Natural killer cell treated with Interleukin-12 subunit alpha and Interleukin-12 subunit beta and Interleukin-15 and Interleukin-18, amount 100 ng/mL, for 72 hours (primary cell): ENCODE data around the gene EGFL6. TPM values are rescaled to one million over a fixed set of nuclear protein-coding genes. Genes with fewer than 3 reads are reported as not detected.
A peak's percentile ranks its signal among the peaks of the same experiment; 100 is the strongest.
"Not testable (repeated sequence)": the region's sequence is repeated elsewhere in the genome, so short reads cannot be mapped to it uniquely, and the experiment has no call there.

Experiments used
- ATAC-seq, 2 donors: fragments of 150-1000 bp; cut with Tn5 transposase in 1 of 2; sonication (Bioruptor Pico), chemical (Tn5 transposase) in 1 of 2; 2 replicates each; pipeline ENCODE4 v1.10.0; 2021
- DNase-seq: peaks from one replicate; pipeline ENCODE4 v3.0.0; 2022; ENCODE audit warnings: low spot score
- H3K27ac Mint-ChIP-seq, 2 donors: 1 replicate in 1 of 2; 2 replicates in 1 of 2; pipeline ENCODE4 v1.8.0; 2022; ENCODE audit warnings: mixed read lengths in 2 of 2, mild to moderate bottlenecking in 1 of 2, moderate library complexity in 1 of 2
- H3K27me3 Mint-ChIP-seq, 2 donors: 1 replicate in 1 of 2; 2 replicates in 1 of 2; pipeline ENCODE4 v1.8.0; 2022; ENCODE audit warnings: mixed read lengths in 2 of 2
- H3K36me3 Mint-ChIP-seq: one replicate; pipeline ENCODE4 v1.8.0; 2022; ENCODE audit warnings: mixed read lengths
- H3K4me1 Mint-ChIP-seq, 2 donors: 1 replicate in 1 of 2; 2 replicates in 1 of 2; pipeline ENCODE4 v1.8.0; 2022; ENCODE audit warnings: low read depth in 2 of 2, mixed read lengths in 2 of 2, mild to moderate bottlenecking in 1 of 2
- H3K4me3 Mint-ChIP-seq: one replicate; pipeline ENCODE4 v1.8.0; 2022; ENCODE audit warnings: mixed read lengths
- H3K9me3 Mint-ChIP-seq: 2 replicates; pipeline ENCODE4 v1.8.0; 2022; ENCODE audit warnings: mixed read lengths
- total RNA-seq, 2 donors: library from RNA; stranded (reverse); gene quantifications; one replicate each; pipeline ENCODE4 v1.2.3, GENCODE V29; 2022

The EGFL6 gene
- total RNA-seq, 2 donors from 2014 or later: 3.2 to 5.0 TPM

GRCh38 chrX:13669246-13669737, 99.9 kb downstream of the EGFL6 start:
- H3K27me3 Mint-ChIP-seq: peaks cover 0 to 2% of the 10 kb centered on the region in 2 donors
- H3K27ac Mint-ChIP-seq: peak overlapping the region; percentile 93 to 98
- no peaks in the 10 kb centered on the region for H3K9me3 Mint-ChIP-seq
- peak; percentile 78 for DNase-seq
- H3K4me3 Mint-ChIP-seq: peak overlapping the region; percentile 77
- peaks cover 24% of the 10 kb centered on the region in 2 donors for H3K4me1 Mint-ChIP-seq
- peaks cover 5% of the 10 kb centered on the region for H3K36me3 Mint-ChIP-seq
- peak; percentile 92 to 94 for ATAC-seq

- H3K27me3 Mint-ChIP-seq, DNase-seq, H3K36me3 Mint-ChIP-seq, H3K9me3 Mint-ChIP-seq, ATAC-seq: not testable (repeated sequence)
- Mint-ChIP-seq H3K4me1 (peaks cover 23 to 24% of the 10 kb centered on the region in 2 donors), H3K27ac (peak overlapping the region; percentile 93 to 98), H3K4me3 (peak overlapping the region; percentile 77)
These were observed 100.4 kb downstream of the EGFL6 start for GRCh38 chrX:13669755-13670154.

- H3K27ac Mint-ChIP-seq: peak overlapping the region; percentile 93 to 98
- H3K36me3 Mint-ChIP-seq: peaks cover 5% of the 10 kb centered on the region
- no peaks in the 10 kb centered on the region for H3K27me3 Mint-ChIP-seq
- peaks cover 19 to 20% of the 10 kb centered on the region in 2 donors for H3K4me1 Mint-ChIP-seq
- no peak for DNase-seq
- H3K4me3 Mint-ChIP-seq: peak overlapping the region; percentile 77
- no peaks in the 10 kb centered on the region for H3K9me3 Mint-ChIP-seq
- peak in 1 of 2 donors; percentile 47 for ATAC-seq
These were observed 100.8 kb downstream of the EGFL6 start for GRCh38 chrX:13670197-13670596.

GRCh38 chrX:13673016-13673415, 103.6 kb downstream of the EGFL6 start:
- H3K4me3 Mint-ChIP-seq: no peak overlapping the region
- ATAC-seq: no peak

GRCh38 chrX:13676885-13677284, 107.5 kb downstream of the EGFL6 start:
- H3K27ac Mint-ChIP-seq: no peak overlapping the region
- H3K36me3 Mint-ChIP-seq: no peaks in the 10 kb centered on the region
- no peak overlapping the region for H3K4me3 Mint-ChIP-seq
- ATAC-seq (no peak), DNase-seq (no peak)
- no peaks in the 10 kb centered on the region for H3K27me3 Mint-ChIP-seq
- H3K4me1 Mint-ChIP-seq: peaks cover 7 to 12% of the 10 kb centered on the region in 2 donors
- no peaks in the 10 kb centered on the region for H3K9me3 Mint-ChIP-seq

More at GRCh38 chrX:13673016-13673415, 103.6 kb downstream of the EGFL6 start:
- DNase-seq: no peak
- Mint-ChIP-seq H3K27me3 (no peaks in the 10 kb centered on the region), H3K36me3 (peaks cover 5% of the 10 kb centered on the region), H3K9me3 (no peaks in the 10 kb centered on the region), H3K4me1 (peaks cover 19% of the 10 kb centered on the region in 2 donors), H3K27ac (peak overlapping the region in 1 of 2 donors; percentile 78)

- Mint-ChIP-seq H3K27ac (peak overlapping the region in 1 of 2 donors; percentile 70), H3K4me3 (peak overlapping the region; percentile 10), H3K4me1 (peaks cover 8 to 12% of the 10 kb centered on the region in 2 donors)
- not testable (repeated sequence) for H3K27me3 Mint-ChIP-seq, ATAC-seq, H3K36me3 Mint-ChIP-seq, DNase-seq, H3K9me3 Mint-ChIP-seq
These were observed 110.3 kb downstream of the EGFL6 start for GRCh38 chrX:13679700-13680099.

GRCh38 chrX:13681595-13681994, 112.2 kb downstream of the EGFL6 start:
- H3K9me3 Mint-ChIP-seq: no peaks in the 10 kb centered on the region
- ATAC-seq: no peak
- no peak for DNase-seq
- peaks cover 0 to 2% of the 10 kb centered on the region in 2 donors for H3K27me3 Mint-ChIP-seq
- no peaks in the 10 kb centered on the region for H3K36me3 Mint-ChIP-seq
- H3K4me1 Mint-ChIP-seq: peaks cover 18 to 19% of the 10 kb centered on the region in 2 donors
- peak overlapping the region in 1 of 2 donors; percentile 32 for H3K27ac Mint-ChIP-seq
- H3K4me3 Mint-ChIP-seq: no peak overlapping the region

Other genes starting within 250 kb of the EGFL6 start
- not detected for gene ATXN3L, start 249.5 kb upstream of the EGFL6 start, total RNA-seq
- gene TCEANC, start 83.5 kb downstream of the EGFL6 start, total RNA-seq: 1 to 10 TPM; 2.8 to 4.2 TPM
- gene RAB9A, start 119.5 kb downstream of the EGFL6 start, total RNA-seq: 10 to 100 TPM; 27.7 to 73.6 TPM
- 10 to 100 TPM; 27.5 to 32.0 TPM for gene TRAPPC2, start 165.0 kb downstream of the EGFL6 start, total RNA-seq
- gene OFD1, start 165.1 kb downstream of the EGFL6 start, total RNA-seq: 10 to 100 TPM; 39.1 to 46.1 TPM
- gene GPM6B, start 247.5 kb downstream of the EGFL6 start, total RNA-seq: not detected